Measurements from ENCODE around the gene IRX1. TPM values are rescaled to one million over a fixed set of nuclear protein-coding genes. Genes with fewer than 3 reads are reported as not detected.

IRX1 gene
- polyA plus RNA-seq, 1 of the 3 experiments (the other 2 are of a cell fraction): not detected

DNA sequence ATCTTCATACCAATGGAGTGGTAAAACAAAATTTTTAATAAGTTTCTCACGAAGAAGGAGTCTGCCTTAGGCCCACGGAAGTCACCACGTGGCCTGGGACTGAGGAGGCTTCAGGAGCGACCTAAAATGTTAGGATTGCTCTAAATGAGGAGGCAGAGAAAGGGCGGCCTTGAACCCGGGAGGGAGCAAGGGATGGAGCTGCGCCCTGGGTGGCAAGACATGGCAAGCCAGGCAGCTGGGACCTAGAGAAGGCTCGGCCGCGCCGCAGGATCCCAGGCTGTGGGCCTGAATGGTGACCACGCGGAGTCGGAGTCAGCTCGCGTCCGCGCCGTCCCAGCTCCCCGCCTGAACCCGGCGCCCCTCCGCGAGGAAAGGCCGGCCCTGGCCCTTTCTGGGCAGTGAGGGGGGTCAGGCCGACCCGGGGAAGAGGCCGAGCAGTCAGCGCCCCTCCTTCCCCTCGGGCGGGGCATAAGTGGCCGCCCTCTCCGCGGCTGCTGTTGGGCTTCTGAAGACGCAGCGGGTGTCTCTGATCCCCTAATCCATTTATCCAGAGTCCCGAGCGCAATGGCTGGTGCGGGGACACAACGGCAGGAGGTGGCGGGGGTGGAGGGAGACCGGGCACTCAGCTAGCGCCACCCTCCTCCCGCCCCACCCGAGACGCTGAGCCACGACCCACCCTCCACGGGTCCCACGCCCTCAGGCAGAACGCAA lies 10.6 kb downstream of the IRX1 start:
- no peak overlapping the region for H3K27ac ChIP-seq (ENCODE audit: low read depth in 2 of 2, low read length in 1 of 2)
- TF ChIP-seq FOXM1 (IDR thresholded peaks at IDR 0.05; ENCODE audit: low read depth) (no peak), RXRA (IDR thresholded peaks at IDR 0.05; ENCODE audit: borderline replicate concordance, low read depth) (no peak), ELF1 (IDR thresholded peaks at IDR 0.05) (no peak), FOSL2 (IDR thresholded peaks at IDR 0.05; ENCODE audit: borderline replicate concordance, low read depth) (no peak), FOXJ3 (CRISPR knock-in tag; IDR thresholded peaks at IDR 0.05) (no peak), YY1 (IDR thresholded peaks at IDR 0.05; ENCODE audit: low read depth) (no peak), POLR2AphosphoS5 (IDR thresholded peaks at IDR 0.05; ENCODE audit: low read depth, low read length) (no peak), EZH2phosphoT487 (IDR thresholded peaks at IDR 0.05; ENCODE audit: borderline replicate concordance, low read depth) (no peak), RAD21 (IDR thresholded peaks at IDR 0.05; ENCODE audit: low read length) (no peak), RCOR1 (IDR thresholded peaks at IDR 0.05; ENCODE audit: low read length) (no peak), NFIC (IDR thresholded peaks at IDR 0.05; ENCODE audit: borderline replicate concordance) (no peak), JUND (IDR thresholded peaks at IDR 0.05) (no peak)
- TF ChIP-seq, protein P1, sequence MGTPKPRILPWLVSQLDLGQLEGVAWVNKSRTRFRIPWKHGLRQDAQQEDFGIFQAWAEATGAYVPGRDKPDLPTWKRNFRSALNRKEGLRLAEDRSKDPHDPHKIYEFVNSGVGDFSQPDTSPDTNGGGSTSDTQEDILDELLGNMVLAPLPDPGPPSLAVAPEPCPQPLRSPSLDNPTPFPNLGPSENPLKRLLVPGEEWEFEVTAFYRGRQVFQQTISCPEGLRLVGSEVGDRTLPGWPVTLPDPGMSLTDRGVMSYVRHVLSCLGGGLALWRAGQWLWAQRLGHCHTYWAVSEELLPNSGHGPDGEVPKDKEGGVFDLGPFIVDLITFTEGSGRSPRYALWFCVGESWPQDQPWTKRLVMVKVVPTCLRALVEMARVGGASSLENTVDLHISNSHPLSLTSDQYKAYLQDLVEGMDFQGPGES (IDR thresholded peaks at IDR 0.05; ENCODE audit: low read depth, low read length): no peak
- TF ChIP-seq, protein P2, sequence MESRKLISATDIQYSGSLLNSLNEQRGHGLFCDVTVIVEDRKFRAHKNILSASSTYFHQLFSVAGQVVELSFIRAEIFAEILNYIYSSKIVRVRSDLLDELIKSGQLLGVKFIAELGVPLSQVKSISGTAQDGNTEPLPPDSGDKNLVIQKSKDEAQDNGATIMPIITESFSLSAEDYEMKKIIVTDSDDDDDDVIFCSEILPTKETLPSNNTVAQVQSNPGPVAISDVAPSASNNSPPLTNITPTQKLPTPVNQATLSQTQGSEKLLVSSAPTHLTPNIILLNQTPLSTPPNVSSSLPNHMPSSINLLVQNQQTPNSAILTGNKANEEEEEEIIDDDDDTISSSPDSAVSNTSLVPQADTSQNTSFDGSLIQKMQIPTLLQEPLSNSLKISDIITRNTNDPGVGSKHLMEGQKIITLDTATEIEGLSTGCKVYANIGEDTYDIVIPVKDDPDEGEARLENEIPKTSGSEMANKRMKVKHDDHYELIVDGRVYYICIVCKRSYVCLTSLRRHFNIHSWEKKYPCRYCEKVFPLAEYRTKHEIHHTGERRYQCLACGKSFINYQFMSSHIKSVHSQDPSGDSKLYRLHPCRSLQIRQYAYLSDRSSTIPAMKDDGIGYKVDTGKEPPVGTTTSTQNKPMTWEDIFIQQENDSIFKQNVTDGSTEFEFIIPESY (IDR thresholded peaks at IDR 0.05; ENCODE audit: borderline replicate concordance, low read depth): no peak
- TF ChIP-seq, protein P3, sequence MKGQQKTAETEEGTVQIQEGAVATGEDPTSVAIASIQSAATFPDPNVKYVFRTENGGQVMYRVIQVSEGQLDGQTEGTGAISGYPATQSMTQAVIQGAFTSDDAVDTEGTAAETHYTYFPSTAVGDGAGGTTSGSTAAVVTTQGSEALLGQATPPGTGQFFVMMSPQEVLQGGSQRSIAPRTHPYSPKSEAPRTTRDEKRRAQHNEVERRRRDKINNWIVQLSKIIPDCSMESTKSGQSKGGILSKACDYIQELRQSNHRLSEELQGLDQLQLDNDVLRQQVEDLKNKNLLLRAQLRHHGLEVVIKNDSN (IDR thresholded peaks at IDR 0.05; ENCODE audit: borderline replicate concordance, low read depth): no peak
- H3F3A ChIP-seq (replicated peaks; ENCODE audit: insufficient read depth): no peaks in the 10 kb centered on the region
- no peak overlapping the region for H3K4me3 ChIP-seq (ENCODE audit: low read depth in 2 of 2, low read length in 1 of 2)
- H3K4me2 ChIP-seq: no peak overlapping the region
- CTCF ChIA-PET: no interaction called here
- H4K20me1 ChIP-seq (ENCODE audit: insufficient read depth): no peaks in the 10 kb centered on the region
- POLR2A ChIA-PET: no interaction called here
- no peak overlapping the region for H2AFZ ChIP-seq (ENCODE audit: low read depth)
- H3K9me2 ChIP-seq: no peaks in the 10 kb centered on the region
- no peaks in the 10 kb centered on the region for H3K36me3 ChIP-seq (replicated peaks in 1 of 2; ENCODE audit: control insufficient read depth in 1 of 2, insufficient read depth in 2 of 2, low read length in 1 of 2)
- peak; percentile 11 for DNase-seq
- 11% methylated on average over 16 of the region's 50 CpGs for whole genome bisulfite sequencing (ENCODE audit: low lambda C conversion rate)
- H3K4me1 ChIP-seq (ENCODE audit: control insufficient read depth in 1 of 2, insufficient read depth in 2 of 2, low read depth in 1 of 2, low read length in 1 of 2): no peaks in the 10 kb centered on the region
- no peaks in the 10 kb centered on the region for H3K79me2 ChIP-seq (ENCODE audit: insufficient read depth)
- H3K27me3 ChIP-seq (ENCODE audit: insufficient read depth): peaks cover 64% of the 10 kb centered on the region
- no peaks in the 10 kb centered on the region for H3K9me3 ChIP-seq
- no peak overlapping the region for H3K9ac ChIP-seq
